Astrocyte (in vitro differentiated cells and primary cell): Measurements from ENCODE around the gene RPL13A.

Experiments used
- CTCF ChIP-seq: IDR thresholded peaks from 2 replicates; pipeline ENCODE4 v1.5.1; 2011; ENCODE audit warnings: low read depth, mild to moderate bottlenecking, inconsistent platforms, low read length, moderate library complexity; ENCODE audit not compliant: insufficient read depth
- EZH2 ChIP-seq: IDR thresholded peaks from 2 replicates; pipeline ENCODE4 v1.6.1; 2012; ENCODE audit warnings: mild to moderate bottlenecking, low read length, inconsistent platforms; ENCODE audit not compliant: insufficient read depth

DNA sequence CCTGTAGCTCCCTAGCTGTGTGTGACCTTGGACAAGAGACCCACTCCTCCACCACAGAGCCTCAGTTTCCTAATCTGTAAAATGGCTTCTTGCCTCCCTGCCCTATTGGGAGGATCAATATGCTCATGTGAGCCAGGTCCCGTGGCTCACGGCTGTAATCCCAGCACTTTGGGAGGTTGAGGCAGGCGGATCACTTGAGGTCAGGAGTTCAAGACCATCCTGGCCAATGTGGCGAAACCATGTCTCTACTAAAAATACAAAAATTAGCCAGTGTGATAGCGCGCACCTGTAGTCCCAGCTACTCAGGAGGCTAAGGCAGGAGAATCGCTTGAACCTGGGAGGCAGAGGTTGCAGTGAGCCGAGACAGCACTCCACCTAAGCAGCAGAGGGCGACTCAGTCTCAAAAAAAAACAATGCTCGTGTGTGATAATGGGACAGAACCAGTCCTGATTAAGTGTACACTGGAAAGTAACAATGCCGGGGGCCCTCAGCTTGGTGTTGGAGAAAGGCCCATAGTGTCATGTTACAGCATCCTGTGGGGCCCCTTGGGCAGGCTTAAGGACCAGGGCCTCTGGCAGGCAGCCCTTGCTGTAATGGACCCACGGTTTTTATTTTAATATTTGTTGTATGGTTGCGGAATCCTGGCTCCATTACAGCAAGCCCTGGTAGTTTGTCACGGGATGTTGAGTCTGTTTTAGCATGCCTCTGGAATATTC is 15.6 kb downstream of the RPL13A start:
- TF ChIP-seq CTCF (peak; percentile 46), EZH2 (no peak)
